Tibial nerve (tissue), 4 donors: ENCODE measurements around the gene BACE1.

ENCODE experiments used
- CTCF ChIP-seq, 5 experiments: fragments of 200-600 bp in 3 of 5; fragments of 450-650 bp in 2 of 5; sonication (generic) in 3 of 5; IDR thresholded peaks; one replicate each; pipeline ENCODE4 v1.5.1; 2016 to 2019; ENCODE audit warnings: antibody characterized with exemption in 5 of 5, mild to moderate bottlenecking in 3 of 5, moderate library complexity in 2 of 5
- EP300 ChIP-seq, 2 donors: sonication (generic); formaldehyde crosslinking; IDR thresholded peaks; one replicate each; pipeline ENCODE4 v1.6.1; 2017; ENCODE audit warnings: antibody characterized with exemption in 2 of 2, mild to moderate bottlenecking in 1 of 2
- POLR2A ChIP-seq, 2 donors: fragments of 450-650 bp; IDR thresholded peaks; one replicate each; pipeline ENCODE4 v1.6.1; 2017; ENCODE audit warnings: antibody characterized with exemption in 2 of 2, mild to moderate bottlenecking in 2 of 2, moderate library complexity in 2 of 2

DNA sequence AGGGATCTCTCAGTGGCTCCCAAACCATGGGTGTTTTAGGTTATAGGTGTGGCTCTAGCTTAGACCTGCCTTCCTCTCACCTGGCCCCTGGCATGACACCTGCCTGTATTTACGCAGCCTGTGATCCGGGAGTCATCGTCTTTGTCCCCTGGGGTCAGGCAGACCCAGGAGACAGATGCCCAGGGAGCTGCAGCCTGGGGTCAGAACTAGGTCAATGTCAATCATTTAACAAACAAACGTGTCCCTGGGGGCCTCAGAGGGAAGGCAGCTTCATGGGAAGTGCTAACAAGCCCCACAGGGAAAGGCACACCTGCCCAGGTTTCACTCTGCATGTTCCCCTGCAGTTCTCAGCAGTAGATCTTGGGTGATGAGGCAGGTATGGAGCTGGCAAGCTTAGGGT lies 13.0 kb downstream of the BACE1 start:
- TF ChIP-seq CTCF (IDR thresholded peaks at IDR 0.05) = no peak
- no peak for TF ChIP-seq POLR2A (IDR thresholded peaks at IDR 0.05)
- no peak for TF ChIP-seq EP300 (IDR thresholded peaks at IDR 0.05)
